Stimulated activated CD8-positive, alpha-beta memory T cell treated with anti-CD3 and anti-CD28 coated beads, Interleukin-12 subunit alpha, Interleukin-12 subunit beta, amount 100 ng/mL, for 24 hours (primary cell): ENCODE results near the gene UHRF2.
"Not testable (repeated sequence)": the region's sequence is repeated elsewhere in the genome, so short reads cannot be mapped to it uniquely, and the experiment has no call there.

ENCODE experiments used
- DNase-seq: peaks from one replicate; pipeline ENCODE4 v3.0.0-alpha.2; 2020; ENCODE audit errors: extremely low read depth

UHRF2 gene

DNA sequence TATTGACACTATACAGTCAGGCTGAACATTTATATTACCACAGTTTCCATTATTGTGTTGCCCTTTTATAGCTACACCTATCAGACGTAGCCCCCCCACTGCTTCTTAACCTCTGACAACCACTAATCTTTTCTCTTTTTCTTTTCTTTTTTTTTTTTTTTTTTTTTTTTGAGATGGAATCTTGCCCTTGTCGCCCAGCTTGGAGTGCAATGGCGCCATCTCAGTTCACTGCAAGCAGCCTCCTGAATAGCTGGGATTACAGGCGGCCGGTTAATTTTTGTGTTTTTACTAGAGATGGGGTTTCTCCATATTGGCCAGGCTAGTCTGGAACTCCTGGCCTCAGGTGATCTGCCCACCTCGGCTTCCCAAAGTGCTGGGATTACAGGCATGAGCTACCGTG is 75.4 kb downstream of the UHRF2 start:
- no peak for DNase-seq

GRCh38 chr9:6489099-6489498 is 76.1 kb downstream of the UHRF2 start:
- DNase-seq = no peak

GRCh38 chr9:6490863-6491262 is 77.9 kb downstream of the UHRF2 start:
- no peak for DNase-seq

GRCh38 chr9:6495466-6495865 is 82.5 kb downstream of the UHRF2 start:
- DNase-seq = no peak

- no peak for DNase-seq
These were observed 86.0 kb downstream of the UHRF2 start for GRCh38 chr9:6498982-6499381.

GRCh38 chr9:6501526-6502210 is 88.7 kb downstream of the UHRF2 start:
- no peak for DNase-seq

DNA sequence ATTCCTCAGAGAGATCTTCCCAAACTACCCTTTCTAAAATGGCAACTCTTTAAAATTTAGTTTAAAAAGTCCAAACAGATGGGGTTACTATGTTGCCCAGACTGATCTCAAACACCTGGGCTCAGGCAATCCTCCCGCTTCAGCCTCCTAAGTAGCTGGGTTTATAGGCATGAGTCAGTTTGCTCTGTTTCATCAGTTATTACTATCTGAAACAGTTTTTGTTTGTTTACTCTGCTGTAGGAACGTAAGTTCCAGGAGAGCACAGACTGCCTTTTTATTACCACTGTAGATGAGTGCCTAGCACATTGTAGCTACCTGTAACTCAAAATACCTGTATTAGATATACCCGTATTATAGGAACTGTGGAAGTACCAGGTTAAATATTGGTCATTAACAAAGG is 89.4 kb downstream of the UHRF2 start:
- DNase-seq = no peak

DNA sequence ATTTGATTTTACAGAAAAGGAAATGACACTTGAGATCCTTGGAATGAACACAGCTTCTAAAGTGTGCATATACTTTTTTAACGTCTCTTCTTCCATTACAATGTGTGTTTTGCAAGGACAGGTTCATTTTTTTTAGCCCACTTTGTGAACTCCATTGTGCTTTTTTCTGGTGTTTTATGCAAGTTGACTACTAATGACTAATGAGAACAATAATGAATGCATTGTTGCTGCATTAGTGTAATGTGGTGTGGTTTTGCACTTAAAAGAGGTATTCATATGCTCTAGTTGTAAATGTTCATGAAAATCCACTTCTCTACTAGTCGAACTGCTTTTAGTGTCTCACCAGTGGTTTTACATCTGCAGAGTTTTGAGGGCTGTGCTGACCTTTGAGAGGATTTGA is 93.6 kb downstream of the UHRF2 start:
- no peak for DNase-seq

DNA sequence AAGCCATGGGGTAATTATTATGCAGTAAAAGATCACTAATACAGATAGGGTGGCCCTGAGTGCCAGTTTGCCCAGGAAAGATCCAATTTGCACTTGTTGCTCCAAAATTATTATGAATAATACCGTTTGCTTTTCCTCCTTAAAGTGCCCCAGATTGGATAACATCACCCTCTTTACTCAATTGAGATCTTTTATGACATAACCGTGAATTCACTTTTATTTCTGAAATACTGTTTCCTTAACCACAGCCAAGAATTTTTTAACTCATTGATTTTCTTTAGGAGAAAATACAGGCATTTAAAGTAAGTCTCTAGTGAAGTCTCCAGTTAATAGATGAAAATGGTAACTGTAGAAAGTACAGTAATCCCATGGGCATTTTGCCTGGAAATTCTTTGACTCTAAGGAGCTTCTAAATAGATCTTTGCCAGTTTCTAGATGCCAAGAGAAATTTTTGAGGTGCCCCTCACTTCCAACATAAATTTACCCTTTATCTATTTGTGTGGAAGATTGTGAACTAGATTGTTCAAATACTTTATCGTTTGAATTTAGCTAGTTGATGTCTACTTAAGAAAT is 99.2 kb downstream of the UHRF2 start:
- no peak for DNase-seq

GRCh38 chr9:6522263-6522662 is 109.3 kb downstream of the UHRF2 start:
- no peak for DNase-seq

- DNase-seq = no peak
These were observed 112.5 kb downstream of the UHRF2 start for GRCh38 chr9:6525326-6526045.

DNA sequence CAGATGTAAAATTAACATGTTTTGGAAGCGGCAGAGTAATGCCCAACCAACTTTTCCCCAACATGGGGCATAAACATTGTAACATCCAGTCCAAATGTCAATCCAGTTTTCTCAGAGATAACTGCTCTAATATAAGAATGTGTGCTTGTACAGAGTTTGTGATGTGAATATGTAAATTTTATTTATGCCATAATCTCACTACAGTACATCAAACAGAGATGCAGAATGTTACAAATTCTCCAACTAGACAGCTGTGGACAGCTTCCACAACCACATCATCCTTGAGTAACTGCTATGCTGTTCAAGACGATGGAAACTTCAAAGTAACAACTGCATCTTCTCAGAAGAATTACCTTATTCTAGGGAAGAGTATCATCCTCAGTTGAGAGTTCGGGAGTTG is 122.6 kb downstream of the UHRF2 start:
- no peak for DNase-seq

DNA sequence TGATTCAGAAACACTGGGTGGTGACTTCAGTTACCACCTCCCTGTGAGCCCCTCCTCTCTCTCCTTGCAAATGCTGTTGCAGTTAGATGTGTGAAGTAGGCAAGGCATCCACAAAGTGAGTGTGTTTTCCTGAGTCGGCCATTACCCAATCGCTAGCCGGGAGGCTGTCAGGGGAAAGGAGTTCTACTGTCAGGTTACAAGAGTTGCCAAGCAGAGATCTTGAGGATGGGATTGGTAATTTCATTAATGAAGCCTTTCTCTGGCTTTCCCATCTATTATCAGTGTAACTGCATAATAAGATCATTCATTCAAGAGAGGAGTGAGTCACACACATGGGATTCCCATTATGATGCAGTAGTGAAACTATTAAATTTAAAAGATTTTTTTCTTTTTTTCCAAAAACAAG is 125.7 kb downstream of the UHRF2 start:
- no peak for DNase-seq

GRCh38 chr9:6542617-6543016 is 129.6 kb downstream of the UHRF2 start:
- not testable (repeated sequence) for DNase-seq

DNA sequence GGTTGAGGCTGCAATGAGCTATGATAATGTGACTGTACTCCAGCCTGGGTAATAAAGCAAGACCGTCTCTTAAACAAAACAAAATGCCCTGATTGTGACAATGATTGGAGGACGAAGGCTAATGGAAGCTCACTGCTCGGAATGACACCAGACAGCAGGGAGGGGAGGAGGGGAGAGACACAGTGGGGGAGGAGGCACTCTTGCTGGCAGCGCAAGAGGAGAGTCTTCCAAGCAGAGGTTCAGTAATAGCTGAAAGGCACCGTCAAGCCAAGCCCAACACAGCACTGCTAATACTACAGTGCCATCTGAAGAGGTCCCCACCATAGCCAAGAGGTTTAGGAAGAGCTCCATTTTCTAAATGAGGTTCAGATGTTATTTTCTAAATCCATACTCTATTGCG is 130.2 kb downstream of the UHRF2 start:
- DNase-seq = no peak

DNA sequence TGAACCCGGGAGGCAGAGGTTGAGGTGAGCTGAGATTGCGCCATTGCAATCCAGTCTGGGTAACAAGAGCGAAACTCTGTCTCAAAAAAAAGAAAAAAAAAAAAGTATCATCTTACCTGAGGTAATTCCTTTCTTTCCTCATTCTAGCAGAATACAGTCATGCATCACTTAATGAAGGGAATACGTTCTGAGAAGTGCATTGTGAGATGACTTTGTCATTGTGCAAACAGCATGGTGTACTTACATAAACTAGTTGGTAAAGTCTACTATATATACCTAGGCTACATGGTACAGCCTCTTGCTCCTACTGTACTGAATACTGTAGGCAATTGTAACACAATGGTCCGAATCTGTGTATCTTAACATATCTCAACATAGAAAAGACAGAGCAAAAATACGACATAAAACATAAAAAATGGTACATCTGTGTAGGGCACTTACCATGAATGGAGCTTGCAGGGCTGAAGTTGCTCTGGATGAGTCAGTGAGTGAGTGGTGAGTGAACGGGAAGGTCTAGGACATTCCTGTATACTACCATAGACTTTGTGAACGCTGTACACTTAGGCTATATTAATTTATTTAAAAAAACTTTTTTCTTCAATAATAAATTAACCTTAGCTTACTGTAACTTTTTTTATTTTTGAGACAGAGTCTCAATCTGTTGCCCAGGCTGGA is 132.2 kb downstream of the UHRF2 start:
- no peak for DNase-seq

GRCh38 chr9:6549106-6549800 is 136.3 kb downstream of the UHRF2 start:
- DNase-seq = no peak

- no peak for DNase-seq
These were observed 138.1 kb downstream of the UHRF2 start for GRCh38 chr9:6551136-6551535.

GRCh38 chr9:6552033-6552432 is 139.0 kb downstream of the UHRF2 start:
- DNase-seq = no peak

DNA sequence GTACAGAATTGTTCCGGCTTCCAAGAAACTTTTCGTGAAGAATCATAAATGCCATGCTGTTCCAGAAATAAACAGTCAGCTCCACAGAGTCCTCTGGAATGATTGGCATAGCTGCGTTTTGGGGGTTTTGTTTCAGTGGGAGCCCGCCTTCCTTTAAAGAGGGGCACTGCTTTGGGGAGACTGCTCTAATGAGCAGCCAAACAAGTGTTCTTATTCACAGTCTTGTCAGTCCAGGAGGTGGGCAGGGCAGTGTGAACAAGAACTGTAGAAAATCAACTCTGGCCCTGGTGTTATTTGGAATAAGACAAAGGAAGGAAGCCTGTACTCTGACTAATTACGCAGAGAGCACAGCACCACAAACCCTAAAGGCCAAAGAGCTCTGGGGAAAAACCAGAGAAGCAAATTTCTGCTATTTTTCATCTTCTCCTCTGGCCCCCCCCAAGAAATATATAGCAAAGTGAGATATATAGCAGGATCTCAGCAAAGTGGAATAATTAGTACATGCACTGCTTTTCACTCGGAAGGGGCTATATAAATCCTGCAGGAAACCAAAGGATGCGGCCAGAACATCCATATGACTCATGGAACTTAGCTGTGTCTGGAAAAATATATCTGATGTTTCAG is 139.6 kb downstream of the UHRF2 start:
- no peak for DNase-seq

DNA sequence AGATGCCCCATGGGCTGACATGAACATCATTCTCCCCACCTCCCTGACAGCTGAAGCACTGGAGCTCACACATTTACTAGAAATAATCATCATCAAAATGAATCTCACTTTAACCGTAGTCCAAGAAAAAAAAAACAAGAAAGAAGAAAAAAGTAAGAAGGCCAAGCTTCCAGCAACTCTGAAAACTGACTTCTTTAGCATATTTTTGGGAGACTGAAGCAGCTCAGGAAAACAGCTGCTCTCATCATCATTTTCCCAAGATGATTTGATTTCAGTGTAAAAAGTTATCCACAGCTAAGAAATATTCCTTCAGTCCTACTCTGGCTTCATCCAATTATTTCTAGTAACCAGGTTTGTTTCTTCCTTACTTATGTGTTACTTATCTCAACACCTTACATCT is 140.9 kb downstream of the UHRF2 start:
- DNase-seq = no peak
